KMS-11 (cell line): ENCODE results near the gene NADSYN1.
"Not testable (repeated sequence)": the region's sequence is repeated elsewhere in the genome, so short reads cannot be mapped to it uniquely, and the experiment has no call there.

Experiments
- H2AFZ ChIP-seq: fragments of 200-600 bp; sonication (generic); 2 replicates; pipeline ENCODE4 v1.6.1; 2016; ENCODE audit warnings: antibody characterized with exemption, mixed run types, low read depth
- H3K27ac ChIP-seq: fragments of 200-600 bp; sonication (generic); 2 replicates; pipeline ENCODE4 v1.6.1; 2016; ENCODE audit warnings: mild to moderate bottlenecking, mixed run types
- H3K27me3 ChIP-seq: fragments of 200-600 bp; sonication (generic); 2 replicates; pipeline ENCODE4 v1.6.1; 2017; ENCODE audit warnings: mild to moderate bottlenecking, low read depth, mixed run types, moderate library complexity; ENCODE audit not compliant: insufficient read depth
- H3K36me3 ChIP-seq: fragments of 200-600 bp; sonication (generic); 2 replicates; pipeline ENCODE4 v1.6.1; 2017; ENCODE audit warnings: mild to moderate bottlenecking, mixed run types; ENCODE audit not compliant: insufficient read depth
- H3K4me1 ChIP-seq: fragments of 200-600 bp; sonication (generic); 2 replicates; pipeline ENCODE4 v1.6.1; 2016; ENCODE audit warnings: mild to moderate bottlenecking, low read depth, mixed run types; ENCODE audit not compliant: poor library complexity, severe bottlenecking
- H3K4me2 ChIP-seq: fragments of 200-600 bp; sonication (generic); 2 replicates; pipeline ENCODE4 v1.7.0; 2016; ENCODE audit warnings: mild to moderate bottlenecking, mixed run types
- H3K4me3 ChIP-seq: fragments of 200-600 bp; sonication (generic); IDR thresholded peaks from 2 replicates; pipeline ENCODE4 v1.6.1; 2017; ENCODE audit warnings: low read depth, low read length, mixed read lengths; ENCODE audit not compliant: insufficient read depth
- H3K79me2 ChIP-seq: fragments of 200-600 bp; sonication (generic); 2 replicates; pipeline ENCODE4 v1.6.1; 2016; ENCODE audit warnings: low read depth, mixed run types; ENCODE audit not compliant: insufficient read depth
- H3K9ac ChIP-seq: fragments of 200-600 bp; sonication (generic); 2 replicates; pipeline ENCODE4 v1.6.1; 2016; ENCODE audit warnings: mild to moderate bottlenecking, mixed run types
- H4K20me1 ChIP-seq: fragments of 200-600 bp; sonication (generic); 2 replicates; pipeline ENCODE4 v1.6.1; 2016; ENCODE audit warnings: mild to moderate bottlenecking, mixed run types; ENCODE audit not compliant: insufficient read depth
- TF ChIP-seq, protein P1 (sequence below): fragments of 200-600 bp; sonication (generic); conservative IDR thresholded peaks from 2 replicates; pipeline ENCODE4 v1.6.1; 2017; ENCODE audit warnings: low read depth, mild to moderate bottlenecking, antibody characterized with exemption, low read length, moderate library complexity, mixed read lengths

Gene NADSYN1

DNA sequence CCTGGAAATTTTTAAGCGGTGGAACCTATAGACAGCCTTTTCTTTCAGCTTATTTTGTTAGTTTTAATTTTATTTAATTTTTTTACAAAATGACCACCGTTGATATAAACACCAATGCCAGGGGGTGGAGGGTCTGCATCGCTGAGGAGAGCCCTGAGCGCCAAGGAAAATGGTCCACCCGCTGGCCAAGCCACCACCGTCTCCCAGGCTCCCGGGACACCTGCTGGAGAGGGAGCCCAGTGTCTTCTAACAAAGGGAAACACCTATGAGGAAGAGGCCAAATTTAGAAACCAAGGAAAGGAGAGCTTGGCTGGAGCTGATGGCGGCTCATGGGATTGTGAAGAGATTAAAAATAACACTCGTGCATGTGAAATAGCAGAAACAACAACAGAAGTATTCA is 84.5 kb downstream of the NADSYN1 start:
- Histone ChIP-seq H3K4me1 (peaks cover 4% of the 10 kb centered on the region), H3K4me3 (no peak overlapping the region), H2AFZ (no peak overlapping the region), H3K79me2 (no peaks in the 10 kb centered on the region), H3K36me3 (no peaks in the 10 kb centered on the region), H3K27ac (no peak overlapping the region), H3K4me2 (no peak overlapping the region), H3K9ac (no peak overlapping the region), H4K20me1 (no peaks in the 10 kb centered on the region), H3K27me3 (no peaks in the 10 kb centered on the region)
- TF ChIP-seq, protein P1, sequence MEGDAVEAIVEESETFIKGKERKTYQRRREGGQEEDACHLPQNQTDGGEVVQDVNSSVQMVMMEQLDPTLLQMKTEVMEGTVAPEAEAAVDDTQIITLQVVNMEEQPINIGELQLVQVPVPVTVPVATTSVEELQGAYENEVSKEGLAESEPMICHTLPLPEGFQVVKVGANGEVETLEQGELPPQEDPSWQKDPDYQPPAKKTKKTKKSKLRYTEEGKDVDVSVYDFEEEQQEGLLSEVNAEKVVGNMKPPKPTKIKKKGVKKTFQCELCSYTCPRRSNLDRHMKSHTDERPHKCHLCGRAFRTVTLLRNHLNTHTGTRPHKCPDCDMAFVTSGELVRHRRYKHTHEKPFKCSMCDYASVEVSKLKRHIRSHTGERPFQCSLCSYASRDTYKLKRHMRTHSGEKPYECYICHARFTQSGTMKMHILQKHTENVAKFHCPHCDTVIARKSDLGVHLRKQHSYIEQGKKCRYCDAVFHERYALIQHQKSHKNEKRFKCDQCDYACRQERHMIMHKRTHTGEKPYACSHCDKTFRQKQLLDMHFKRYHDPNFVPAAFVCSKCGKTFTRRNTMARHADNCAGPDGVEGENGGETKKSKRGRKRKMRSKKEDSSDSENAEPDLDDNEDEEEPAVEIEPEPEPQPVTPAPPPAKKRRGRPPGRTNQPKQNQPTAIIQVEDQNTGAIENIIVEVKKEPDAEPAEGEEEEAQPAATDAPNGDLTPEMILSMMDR, result no peak

DNA sequence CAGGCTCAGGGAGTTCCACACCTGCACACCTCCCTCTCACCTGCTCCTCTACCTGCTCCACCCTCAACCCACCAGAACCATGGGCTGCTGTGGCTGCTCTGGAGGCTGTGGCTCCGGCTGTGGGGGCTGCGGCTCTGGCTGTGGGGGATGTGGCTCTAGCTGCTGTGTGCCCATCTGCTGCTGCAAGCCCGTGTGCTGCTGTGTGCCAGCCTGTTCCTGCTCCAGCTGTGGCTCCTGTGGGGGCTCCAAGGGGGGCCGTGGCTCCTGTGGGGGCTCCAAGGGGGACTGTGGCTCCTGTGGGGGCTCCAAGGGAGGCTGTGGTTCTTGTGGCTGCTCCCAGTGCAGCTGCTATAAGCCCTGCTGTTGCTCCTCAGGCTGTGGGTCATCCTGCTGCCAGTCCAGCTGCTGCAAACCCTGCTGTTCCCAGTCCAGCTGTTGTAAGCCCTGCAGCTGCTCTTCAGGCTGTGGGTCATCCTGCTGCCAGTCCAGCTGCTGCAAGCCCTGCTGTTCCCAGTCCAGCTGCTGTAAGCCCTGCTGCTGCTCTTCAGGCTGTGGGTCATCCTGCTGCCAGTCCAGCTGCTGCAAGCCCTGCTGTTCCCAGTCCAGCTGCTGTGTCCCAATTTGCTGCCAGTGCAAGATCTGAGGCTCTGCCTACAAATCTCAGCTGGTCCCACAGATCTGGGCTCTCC is 85.1 kb downstream of the NADSYN1 start, which contains the start of gene KRTAP5-8:
Gene KRTAP5-8 (plus strand): TSS at position 49 of the 689 bp plus-strand sequence. CDS start 31 bp downstream, at position 80.
- H3K79me2 ChIP-seq, H3K36me3 ChIP-seq, H3K27ac ChIP-seq, H3K4me2 ChIP-seq, H3K4me1 ChIP-seq, H4K20me1 ChIP-seq, H2AFZ ChIP-seq, H3K4me3 ChIP-seq, H3K9ac ChIP-seq, H3K27me3 ChIP-seq: not testable (repeated sequence)

DNA sequence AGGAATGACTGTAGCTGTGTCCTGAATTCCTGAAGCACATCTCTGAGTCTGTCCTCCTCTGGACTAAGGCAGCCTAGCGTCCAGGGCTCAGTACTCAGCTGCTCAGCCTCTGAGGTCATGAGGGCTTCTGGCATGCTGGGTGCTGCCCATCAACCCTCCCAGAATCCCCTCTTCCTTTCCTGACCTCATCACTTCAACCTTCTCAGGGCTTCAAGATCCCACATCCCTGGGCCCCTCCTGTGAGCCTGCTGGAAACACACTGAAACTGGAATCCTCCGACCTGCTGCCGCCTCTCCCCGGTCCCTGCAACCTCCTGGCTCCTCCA is 85.6 kb downstream of the NADSYN1 start:
- Histone ChIP-seq H4K20me1 (no peaks in the 10 kb centered on the region), H3K27me3 (no peaks in the 10 kb centered on the region), H3K4me3 (no peak overlapping the region), H3K79me2 (no peaks in the 10 kb centered on the region), H2AFZ (no peak overlapping the region), H3K4me1 (peaks cover 4% of the 10 kb centered on the region), H3K4me2 (no peak overlapping the region), H3K36me3 (no peaks in the 10 kb centered on the region), H3K9ac (no peak overlapping the region), H3K27ac (no peak overlapping the region)
- TF ChIP-seq, protein P1, result no peak

DNA sequence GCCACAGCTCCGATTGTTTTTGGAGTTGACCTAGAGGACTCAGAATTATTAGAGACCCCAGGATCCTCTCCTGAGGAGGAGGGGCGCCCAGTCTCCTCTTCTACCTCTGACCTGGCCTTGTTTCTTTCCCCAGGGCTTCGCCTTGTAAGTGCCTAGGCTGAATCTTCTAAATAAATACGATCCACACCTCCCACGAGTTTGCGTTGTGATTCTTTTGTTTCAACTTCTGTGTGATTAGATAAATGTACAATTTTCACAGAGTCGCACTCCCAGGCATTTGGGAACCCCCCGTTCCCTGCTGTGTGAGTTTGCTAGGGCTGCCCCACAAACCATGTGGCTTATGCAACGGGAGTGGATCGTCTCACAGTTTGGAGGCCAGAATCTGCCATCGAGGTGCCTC is 86.0 kb downstream of the NADSYN1 start:
- Histone ChIP-seq H3K27me3 (no peaks in the 10 kb centered on the region), H3K4me3 (no peak overlapping the region), H3K9ac (no peak overlapping the region), H3K4me2 (no peak overlapping the region), H2AFZ (no peak overlapping the region), H3K79me2 (no peaks in the 10 kb centered on the region), H3K27ac (no peak overlapping the region), H3K4me1 (peaks cover 4% of the 10 kb centered on the region), H3K36me3 (no peaks in the 10 kb centered on the region), H4K20me1 (no peaks in the 10 kb centered on the region)
- TF ChIP-seq, protein P1, result no peak

DNA sequence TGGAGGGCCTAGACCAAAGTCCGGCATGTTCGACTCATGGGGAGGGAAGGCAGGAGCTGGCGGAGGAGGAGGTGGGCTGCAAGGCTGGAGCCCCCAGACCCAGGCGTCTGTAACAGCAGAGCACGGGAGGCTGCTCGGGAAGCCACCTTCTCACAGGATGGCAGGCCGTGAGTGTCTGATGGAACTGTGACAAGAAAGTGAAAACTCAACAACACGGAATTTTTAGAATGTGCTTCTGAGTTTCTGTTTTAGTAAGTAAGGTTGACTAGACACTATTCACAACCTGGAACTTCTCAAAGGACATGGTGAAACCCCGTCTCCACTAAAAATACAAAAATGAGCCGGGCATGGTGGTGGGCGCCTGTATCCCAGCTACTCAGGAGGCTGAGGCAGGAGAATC is 87.0 kb downstream of the NADSYN1 start:
- H3K4me3 ChIP-seq, H3K4me2 ChIP-seq: not testable (repeated sequence)

DNA sequence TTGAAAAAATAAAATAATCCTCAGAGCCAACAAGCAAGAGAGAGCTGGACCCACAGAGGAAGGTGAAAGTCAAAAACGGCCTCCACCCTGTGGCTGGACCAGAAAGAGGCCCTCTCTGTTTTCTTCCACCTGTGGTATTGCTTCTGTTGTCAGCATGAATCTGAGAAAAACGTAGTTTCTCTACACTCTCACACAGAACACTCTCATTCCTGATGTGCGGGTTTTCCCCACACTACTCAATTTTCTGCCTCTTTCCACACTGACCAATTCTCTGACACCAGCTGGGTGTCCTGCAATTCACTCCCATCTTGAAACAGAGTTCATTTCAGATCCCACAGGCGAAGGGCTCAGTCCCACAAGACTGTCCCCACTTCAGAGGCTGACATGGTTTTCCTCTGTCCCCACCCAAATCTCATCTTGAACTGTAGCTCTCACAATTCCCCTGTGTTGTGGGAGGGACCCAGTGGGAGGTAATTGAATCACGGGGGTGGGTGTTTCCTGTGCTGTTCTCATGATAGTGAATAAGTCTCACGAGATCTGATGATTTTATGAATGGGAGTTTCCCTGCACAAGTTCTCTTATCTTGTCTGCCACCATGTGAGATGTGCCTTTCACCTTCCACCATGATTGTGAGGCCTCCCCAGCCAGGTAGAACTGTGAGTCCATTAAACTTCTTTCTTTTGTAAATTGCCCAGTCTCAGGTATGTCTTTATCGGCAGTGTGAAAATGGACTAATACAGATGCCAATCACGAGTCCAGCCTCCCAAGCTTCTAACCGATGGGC is 87.7 kb downstream of the NADSYN1 start:
- H3K36me3 ChIP-seq, H3K27ac ChIP-seq, H3K4me1 ChIP-seq, H4K20me1 ChIP-seq, H3K4me3 ChIP-seq, H3K4me2 ChIP-seq, H3K9ac ChIP-seq, H3K27me3 ChIP-seq, H3K79me2 ChIP-seq, H2AFZ ChIP-seq: not testable (repeated sequence)

More for the DNA sequence above, 87.0 kb downstream of the NADSYN1 start:
- H3K4me1 ChIP-seq, H2AFZ ChIP-seq, H4K20me1 ChIP-seq, H3K79me2 ChIP-seq, H3K9ac ChIP-seq, H3K36me3 ChIP-seq, H3K27ac ChIP-seq, H3K27me3 ChIP-seq: not testable (repeated sequence)
